WERI-Rb-1 (cell line): ENCODE results near the gene ABCG4.
"Not testable (repeated sequence)": the region's sequence is repeated elsewhere in the genome, so short reads cannot be mapped to it uniquely, and the experiment has no call there.

Source experiments
- DNase-seq: peaks from one replicate; pipeline ENCODE4 v3.0.0-alpha.2; 2020
- H3K27ac ChIP-seq: fragments of 250-450 bp; sonication (Bioruptor Pico); 2 replicates; pipeline ENCODE4 v1.5.1; 2020; ENCODE audit warnings: mild to moderate bottlenecking, moderate library complexity
- H3K27me3 ChIP-seq: fragments of 250-450 bp; sonication (Bioruptor Pico); 2 replicates; pipeline ENCODE4 v1.5.1; 2021; ENCODE audit warnings: mild to moderate bottlenecking, low read depth, moderate library complexity; ENCODE audit not compliant: insufficient read depth, severe bottlenecking
- H3K36me3 ChIP-seq: fragments of 250-450 bp; sonication (Bioruptor Pico); 2 replicates; pipeline ENCODE4 v1.5.1; 2020; ENCODE audit warnings: mild to moderate bottlenecking, moderate library complexity
- H3K4me3 ChIP-seq: 2 replicates; pipeline ENCODE4 v1.5.1; 2011; ENCODE audit warnings: low read depth, mild to moderate bottlenecking, control low read depth, low read length
- H3K9me3 ChIP-seq: fragments of 250-450 bp; sonication (Bioruptor Pico); 2 replicates; pipeline ENCODE4 v1.5.1; 2021; ENCODE audit warnings: mild to moderate bottlenecking, moderate library complexity; ENCODE audit not compliant: severe bottlenecking
- CTCF ChIP-seq: IDR thresholded peaks from 2 replicates; pipeline ENCODE4 v1.5.1; 2011; ENCODE audit warnings: low read depth, mild to moderate bottlenecking, control low read depth, inconsistent platforms, low read length

The ABCG4 gene

GRCh38 chr11:119126675-119127268 is 22.1 kb upstream of the ABCG4 start:
- no peak overlapping the region for H3K4me3 ChIP-seq
- TF ChIP-seq CTCF = no peak
- no peak overlapping the region for H3K27ac ChIP-seq
- no peaks in the 10 kb centered on the region for H3K9me3 ChIP-seq
- no peaks in the 10 kb centered on the region for H3K27me3 ChIP-seq
- peaks cover 46% of the 10 kb centered on the region for H3K36me3 ChIP-seq
- DNase-seq = no peak

- no peak for TF ChIP-seq CTCF
- no peak for DNase-seq
- H3K27me3 ChIP-seq = no peaks in the 10 kb centered on the region
- H3K9me3 ChIP-seq = no peaks in the 10 kb centered on the region
- no peak overlapping the region for H3K4me3 ChIP-seq
- peaks cover 63% of the 10 kb centered on the region for H3K36me3 ChIP-seq
- no peak overlapping the region for H3K27ac ChIP-seq
Measured at GRCh38 chr11:119130662-119131061, 18.2 kb upstream of the ABCG4 start.

- H3K4me3 ChIP-seq = no peak overlapping the region
- no peaks in the 10 kb centered on the region for H3K27me3 ChIP-seq
- peaks cover 53% of the 10 kb centered on the region for H3K36me3 ChIP-seq
- H3K9me3 ChIP-seq = no peaks in the 10 kb centered on the region
- DNase-seq = no peak
- TF ChIP-seq CTCF = peak; percentile 74
- no peak overlapping the region for H3K27ac ChIP-seq
Measured at GRCh38 chr11:119134389-119134978, 14.4 kb upstream of the ABCG4 start.

- H3K4me3 ChIP-seq, H3K9me3 ChIP-seq, H3K27ac ChIP-seq, DNase-seq, H3K27me3 ChIP-seq, H3K36me3 ChIP-seq: not testable (repeated sequence)
Measured at GRCh38 chr11:119139276-119139675, 9.6 kb upstream of the ABCG4 start.

GRCh38 chr11:119144825-119145486 is 3.9 kb upstream of the ABCG4 start:
- TF ChIP-seq CTCF = peak; percentile 64
- H3K36me3 ChIP-seq = no peaks in the 10 kb centered on the region
- no peaks in the 10 kb centered on the region for H3K27me3 ChIP-seq
- DNase-seq = peak; percentile 93
- peak overlapping the region; percentile 82 for H3K27ac ChIP-seq
- peak overlapping the region; percentile 20 for H3K4me3 ChIP-seq
- no peaks in the 10 kb centered on the region for H3K9me3 ChIP-seq

GRCh38 chr11:119145551-119145950 is 3.3 kb upstream of the ABCG4 start:
- no peak for TF ChIP-seq CTCF
- Histone ChIP-seq H3K27ac (peak overlapping the region; percentile 82), H3K27me3 (no peaks in the 10 kb centered on the region)

More at GRCh38 chr11:119145551-119145950, 3.3 kb upstream of the ABCG4 start:
- Histone ChIP-seq H3K4me3 (peak overlapping the region; percentile 20), H3K9me3 (no peaks in the 10 kb centered on the region), H3K36me3 (no peaks in the 10 kb centered on the region)
- no peak for DNase-seq
